ENCODE data around the gene CPNE9. TPM values are rescaled to one million over a fixed set of nuclear protein-coding genes. Genes with fewer than 3 reads are reported as not detected.
A peak's percentile ranks its signal among the peaks of the same experiment; 100 is the strongest.

The CPNE9 gene
- total RNA-seq, 1 donor from 2014 or later = not detected

- H3K9me3 Mint-ChIP-seq (ENCODE audit: unreplicated experiment) = no peaks in the 10 kb centered on the region
- no peaks in the 10 kb centered on the region for H3K27me3 Mint-ChIP-seq (ENCODE audit: unreplicated experiment)
- no peak for DNase-seq (ENCODE audit: extremely low spot score, unreplicated experiment)
- peaks cover 17% of the 10 kb centered on the region for H3K36me3 Mint-ChIP-seq (ENCODE audit: unreplicated experiment)
- TF ChIP-seq, protein P1, sequence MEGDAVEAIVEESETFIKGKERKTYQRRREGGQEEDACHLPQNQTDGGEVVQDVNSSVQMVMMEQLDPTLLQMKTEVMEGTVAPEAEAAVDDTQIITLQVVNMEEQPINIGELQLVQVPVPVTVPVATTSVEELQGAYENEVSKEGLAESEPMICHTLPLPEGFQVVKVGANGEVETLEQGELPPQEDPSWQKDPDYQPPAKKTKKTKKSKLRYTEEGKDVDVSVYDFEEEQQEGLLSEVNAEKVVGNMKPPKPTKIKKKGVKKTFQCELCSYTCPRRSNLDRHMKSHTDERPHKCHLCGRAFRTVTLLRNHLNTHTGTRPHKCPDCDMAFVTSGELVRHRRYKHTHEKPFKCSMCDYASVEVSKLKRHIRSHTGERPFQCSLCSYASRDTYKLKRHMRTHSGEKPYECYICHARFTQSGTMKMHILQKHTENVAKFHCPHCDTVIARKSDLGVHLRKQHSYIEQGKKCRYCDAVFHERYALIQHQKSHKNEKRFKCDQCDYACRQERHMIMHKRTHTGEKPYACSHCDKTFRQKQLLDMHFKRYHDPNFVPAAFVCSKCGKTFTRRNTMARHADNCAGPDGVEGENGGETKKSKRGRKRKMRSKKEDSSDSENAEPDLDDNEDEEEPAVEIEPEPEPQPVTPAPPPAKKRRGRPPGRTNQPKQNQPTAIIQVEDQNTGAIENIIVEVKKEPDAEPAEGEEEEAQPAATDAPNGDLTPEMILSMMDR (IDR thresholded peaks at IDR 0.05) = no peak
- peak overlapping the region; percentile 25 for H3K27ac Mint-ChIP-seq (ENCODE audit: unreplicated experiment)
- no peak overlapping the region for H3K4me3 Mint-ChIP-seq (ENCODE audit: unreplicated experiment)
- no peaks in the 10 kb centered on the region for H3K4me1 Mint-ChIP-seq (ENCODE audit: unreplicated experiment)
Observed at GRCh38 chr3:9779075-9779593, 75.5 kb downstream of the CPNE9 start.

Other genes with a start within 250 kb of the CPNE9 start
- gene LHFPL4, start 150.0 kb upstream of the CPNE9 start, total RNA-seq = not detected in 2 replicates
- 40.1 and 42.7 TPM in 2 replicates for gene MTMR14, start 54.3 kb upstream of the CPNE9 start, total RNA-seq
- gene BRPF1, start 27.9 kb downstream of the CPNE9 start, total RNA-seq = 18.3 and 23.0 TPM in 2 replicates
- gene OGG1, start 46.1 kb downstream of the CPNE9 start, total RNA-seq = 34.8 and 37.9 TPM in 2 replicates
- 8.8 and 10.7 TPM in 2 replicates for gene CAMK1, start 66.1 kb downstream of the CPNE9 start, total RNA-seq
- gene TADA3, start 88.6 kb downstream of the CPNE9 start, total RNA-seq = 63.4 and 66.0 TPM in 2 replicates
- 140 and 142 TPM in 2 replicates for gene ARPC4, start 89.2 kb downstream of the CPNE9 start, total RNA-seq
- 53.6 and 54.8 TPM in 2 replicates for gene TTLL3, start 106.4 kb downstream of the CPNE9 start, total RNA-seq
- gene RPUSD3, start 140.2 kb downstream of the CPNE9 start, total RNA-seq = 35.9 and 36.1 TPM in 2 replicates
- not detected in 2 replicates for gene CIDEC, start 176.4 kb downstream of the CPNE9 start, total RNA-seq
- gene JAGN1, start 186.8 kb downstream of the CPNE9 start, total RNA-seq = 28.5 and 31.5 TPM in 2 replicates
- 0.89 and 1.4 TPM in 2 replicates for gene IL17RE, start 199.0 kb downstream of the CPNE9 start, total RNA-seq
- gene IL17RC, start 213.3 kb downstream of the CPNE9 start, total RNA-seq = 36.5 and 36.6 TPM in 2 replicates
- gene CRELD1, start 230.0 kb downstream of the CPNE9 start, total RNA-seq = 24.8 and 25.3 TPM in 2 replicates
- 6.6 and 7.9 TPM in 2 replicates for gene PRRT3, start 248.6 kb downstream of the CPNE9 start, total RNA-seq

All from osteocyte (in vitro differentiated cells).